HG03378 (cell line): ENCODE results near the gene CASQ2.

Experiments
- ATAC-seq: cut with Tn5 transposase; IDR thresholded peaks from one replicate; pipeline ENCODE4 v1.9.1; 2021; ENCODE audit warnings: mild to moderate bottlenecking, moderate library complexity; ENCODE audit not compliant: unreplicated experiment

The CASQ2 gene

GRCh38 chr1:115666702-115667101 lies 101.8 kb downstream of the CASQ2 start:
- ATAC-seq = no peak

- no peak for ATAC-seq
These were observed 102.3 kb downstream of the CASQ2 start for GRCh38 chr1:115666206-115666605.

- ATAC-seq = no peak
These were observed 103.0 kb downstream of the CASQ2 start for GRCh38 chr1:115665319-115666096.

GRCh38 chr1:115661157-115661556 lies 107.4 kb downstream of the CASQ2 start:
- no peak for ATAC-seq

- ATAC-seq = no peak
These were observed 108.4 kb downstream of the CASQ2 start for GRCh38 chr1:115660151-115660550.

- no peak for ATAC-seq
These were observed 109.9 kb downstream of the CASQ2 start for GRCh38 chr1:115658646-115659045.

GRCh38 chr1:115656461-115657077 lies 111.9 kb downstream of the CASQ2 start:
- ATAC-seq = no peak

GRCh38 chr1:115655916-115656315 lies 112.6 kb downstream of the CASQ2 start:
- ATAC-seq = no peak

GRCh38 chr1:115655306-115655663 lies 113.2 kb downstream of the CASQ2 start:
- no peak for ATAC-seq

GRCh38 chr1:115654663-115655305 lies 113.7 kb downstream of the CASQ2 start:
- ATAC-seq = no peak

- ATAC-seq = no peak
These were observed 114.4 kb downstream of the CASQ2 start for GRCh38 chr1:115654125-115654524.

- no peak for ATAC-seq
These were observed 116.2 kb downstream of the CASQ2 start for GRCh38 chr1:115652236-115652788.

GRCh38 chr1:115651391-115651790 lies 117.1 kb downstream of the CASQ2 start:
- no peak for ATAC-seq

- ATAC-seq = no peak
These were observed 117.6 kb downstream of the CASQ2 start for GRCh38 chr1:115650961-115651360.
